GM18909 (cell line): ENCODE measurements around the gene SRP68.

ENCODE experiments used
- ATAC-seq: cut with Tn5 transposase; IDR thresholded peaks from one replicate; pipeline ENCODE4 v1.9.1; 2021; ENCODE audit warnings: mild to moderate bottlenecking; ENCODE audit not compliant: unreplicated experiment, poor library complexity

The SRP68 gene

GRCh38 chr17:76090517-76091129 is 18.3 kb upstream of the SRP68 start:
- no peak for ATAC-seq

- no peak for ATAC-seq
Observed at GRCh38 chr17:76089680-76090516, 17.6 kb upstream of the SRP68 start.

DNA sequence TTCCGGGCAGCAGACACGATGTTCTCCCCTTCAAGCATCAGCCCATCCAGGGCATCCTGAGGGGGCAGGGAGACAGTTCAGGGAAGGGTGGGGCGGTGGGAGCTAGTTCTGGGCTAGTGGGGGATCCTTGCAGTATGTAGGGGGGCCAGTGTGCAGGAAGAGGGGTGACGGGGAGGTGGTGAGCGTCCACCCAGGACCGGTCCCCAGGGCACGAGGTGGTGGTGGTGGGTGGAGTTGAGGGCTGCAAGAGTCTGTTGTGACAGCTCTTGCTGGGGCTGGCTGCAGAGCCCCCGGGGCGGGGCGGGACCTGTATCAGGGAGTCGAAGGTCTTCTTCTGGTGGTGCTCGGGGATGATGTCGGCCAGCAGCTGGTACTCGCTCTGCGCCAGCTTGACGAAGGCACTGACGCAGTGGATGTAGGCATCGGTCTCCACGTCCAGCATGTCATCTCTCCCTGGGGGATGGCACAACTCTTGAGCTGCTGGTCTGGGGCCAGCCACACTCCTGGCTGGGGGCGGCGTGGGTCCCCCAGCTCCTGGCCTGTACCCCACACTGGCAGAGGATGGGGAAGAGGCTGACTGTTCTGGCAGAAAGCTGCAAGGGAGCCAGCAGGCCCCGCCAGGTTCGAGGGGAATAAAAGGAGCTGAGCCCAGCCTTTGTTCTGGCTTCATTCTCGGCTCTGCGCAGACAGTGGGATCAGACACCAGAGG is 16.7 kb upstream of the SRP68 start:
- no peak for ATAC-seq

DNA sequence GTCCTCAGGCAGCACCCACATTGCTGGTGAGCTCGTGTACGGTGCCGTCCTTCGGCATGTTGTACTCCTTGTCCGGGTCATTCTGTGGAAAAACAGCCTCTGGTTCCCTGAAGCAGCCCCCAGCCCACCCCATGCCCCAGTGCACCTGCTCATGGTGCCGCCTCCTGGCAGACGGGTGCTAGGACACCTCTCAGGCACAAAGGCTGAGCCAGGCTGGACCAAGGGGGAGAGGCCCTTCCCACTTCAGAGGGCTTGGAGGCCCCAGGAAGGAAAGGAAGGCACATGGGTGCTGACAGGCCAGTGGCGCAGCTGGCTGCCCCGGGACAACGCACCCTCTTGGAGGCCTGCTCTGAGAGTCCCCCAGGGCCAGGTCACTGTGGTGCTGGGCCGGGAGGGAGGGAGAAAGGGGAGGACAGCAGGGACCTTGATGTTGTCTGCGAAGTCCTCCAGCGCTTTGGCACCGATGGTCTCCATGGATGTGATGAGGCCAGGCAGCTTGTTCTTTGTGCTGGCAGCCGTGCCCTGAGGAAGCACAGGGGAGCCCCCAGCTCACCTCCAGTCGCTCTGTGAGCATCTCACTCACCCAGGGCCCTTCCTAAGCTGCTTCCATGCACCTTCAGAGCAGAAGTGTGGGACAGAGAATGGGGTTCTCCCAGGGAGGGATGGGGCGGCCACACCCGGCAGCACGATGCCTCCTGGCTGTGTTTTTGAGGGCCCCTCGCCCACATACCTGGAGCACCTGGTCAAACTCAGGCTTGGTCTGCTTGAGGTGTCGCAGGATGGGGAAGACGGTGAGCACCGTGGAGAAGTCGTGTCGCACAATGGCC is 15.9 kb upstream of the SRP68 start:
- no peak for ATAC-seq

- ATAC-seq = no peak
Observed at GRCh38 chr17:76087531-76087930, 15.2 kb upstream of the SRP68 start.

DNA sequence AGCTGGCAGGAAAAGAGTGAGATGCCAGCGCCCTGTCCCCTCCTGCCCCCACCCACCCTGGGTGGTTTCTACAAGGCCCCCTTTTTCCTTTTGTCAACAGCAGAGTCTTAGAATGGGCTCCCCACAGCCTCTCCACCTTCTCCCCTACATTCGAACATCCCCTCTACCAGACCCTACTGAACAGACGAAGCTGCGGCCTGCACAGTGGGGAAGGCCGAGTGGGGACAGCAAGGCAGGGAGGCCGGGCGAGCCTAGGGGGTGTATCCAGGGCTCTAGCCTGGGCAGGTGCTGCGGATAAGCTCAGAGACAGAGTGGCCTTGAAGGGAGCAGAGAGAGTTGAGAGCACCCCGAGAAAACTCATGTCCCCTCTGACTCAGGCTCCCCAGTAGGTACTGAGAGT is 14.1 kb upstream of the SRP68 start:
- no peak for ATAC-seq

DNA sequence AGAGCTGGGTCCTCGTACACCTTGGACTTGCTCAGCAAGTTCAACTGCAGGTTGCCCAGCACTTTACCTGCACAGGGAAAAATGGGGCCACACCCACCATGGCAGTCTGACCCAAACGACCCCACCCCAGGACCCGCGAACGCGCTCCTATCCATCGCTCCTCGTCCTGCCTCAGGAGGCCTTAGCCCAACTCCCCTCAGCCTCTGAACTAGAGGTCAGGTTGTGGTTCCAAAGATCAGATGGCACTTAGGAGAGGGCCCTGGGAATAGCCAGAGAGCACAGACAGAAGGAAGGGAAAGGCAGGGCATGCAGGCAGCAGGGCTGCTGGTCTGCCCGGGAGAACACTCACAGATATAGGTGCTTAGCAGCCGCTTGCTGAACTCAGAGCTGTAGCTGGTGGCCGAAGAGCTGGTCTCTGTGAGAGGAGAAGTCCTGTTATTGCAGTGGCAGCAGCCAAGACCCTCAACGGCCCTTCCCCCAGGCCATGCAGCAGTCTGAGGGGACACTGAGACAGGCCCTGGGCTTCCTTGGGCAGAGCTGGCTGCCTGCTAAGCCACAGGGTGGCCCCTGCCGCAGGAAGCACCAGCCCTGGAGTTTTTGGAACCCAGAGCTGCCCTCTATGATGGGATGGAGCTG is 13.5 kb upstream of the SRP68 start:
- ATAC-seq = no peak

- no peak for ATAC-seq
Observed at GRCh38 chr17:76085066-76085730, 12.9 kb upstream of the SRP68 start.

GRCh38 chr17:76083536-76084182 is 11.3 kb upstream of the SRP68 start:
- no peak for ATAC-seq

GRCh38 chr17:76082326-76083251 is 10.3 kb upstream of the SRP68 start:
- no peak for ATAC-seq

GRCh38 chr17:76081295-76082210 is 9.2 kb upstream of the SRP68 start:
- ATAC-seq = no peak

DNA sequence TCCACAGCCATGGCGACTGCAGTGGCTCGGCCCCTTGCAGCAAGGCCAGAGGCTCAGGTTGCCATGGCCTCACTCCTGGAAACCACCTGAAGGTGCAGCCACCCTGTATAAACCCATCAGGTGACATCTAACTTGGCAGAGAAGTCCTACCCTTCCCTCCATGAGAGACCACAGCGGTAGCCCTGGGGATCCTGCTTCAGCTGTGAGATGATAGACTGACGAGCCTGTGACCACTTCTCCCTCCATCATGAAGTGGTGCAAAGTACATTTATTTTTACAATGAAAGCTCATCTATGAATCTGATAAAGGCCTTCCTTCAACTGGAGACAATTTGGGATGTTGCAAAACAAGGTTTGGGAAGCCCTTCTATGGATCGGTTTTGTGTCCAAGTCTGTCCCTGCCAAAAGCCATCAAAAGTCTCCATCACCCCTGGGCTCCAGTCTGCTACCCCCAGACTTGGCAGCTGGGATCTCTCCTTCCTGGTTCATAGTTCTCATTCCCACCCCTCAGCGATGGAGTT is 8.5 kb upstream of the SRP68 start:
- ATAC-seq = no peak

GRCh38 chr17:76079956-76080767 is 7.8 kb upstream of the SRP68 start:
- ATAC-seq = no peak

GRCh38 chr17:76079535-76079955 is 7.2 kb upstream of the SRP68 start:
- no peak for ATAC-seq

GRCh38 chr17:76078860-76079534 is 6.7 kb upstream of the SRP68 start, which contains the start of gene ZACN:
Gene ZACN, plus strand, starts transcription at chr17:76079182. Its CDS starts 83 bp downstream, at chr17:76079265.
- no peak for ATAC-seq
